OCI-LY1 (cell line): ENCODE data around the gene PCA3.

ENCODE experiments used
- H2AFZ ChIP-seq: fragments of 200-600 bp; sonication (generic), shearing (Covaris generic); 2 replicates; pipeline ENCODE4 v1.6.0; 2014; ENCODE audit warnings: antibody characterized with exemption, mild to moderate bottlenecking, low read length
- H3F3A ChIP-seq: fragments of 200-600 bp; sonication (generic), shearing (Covaris generic); 2 replicates; pipeline ENCODE4 v1.6.0; 2014; ENCODE audit warnings: mild to moderate bottlenecking, antibody characterized with exemption, low read length, moderate library complexity; ENCODE audit not compliant: insufficient read depth
- H3K27ac ChIP-seq: fragments of 200-600 bp; sonication (generic); 2 replicates; pipeline ENCODE4 v1.5.1; 2014; ENCODE audit warnings: low read length, mixed run types, mild to moderate bottlenecking, low read depth; ENCODE audit not compliant: poor library complexity, severe bottlenecking
- H3K27me3 ChIP-seq: fragments of 200-600 bp; sonication (generic); 2 replicates; pipeline ENCODE4 v1.6.0; 2014; ENCODE audit warnings: antibody characterized with exemption, mild to moderate bottlenecking, low read length, moderate library complexity; ENCODE audit not compliant: insufficient read depth
- H3K36me3 ChIP-seq: fragments of 200-600 bp; sonication (generic); 2 replicates; pipeline ENCODE4 v1.6.1; 2014; ENCODE audit warnings: mild to moderate bottlenecking, antibody characterized with exemption, low read length, moderate library complexity, mixed read lengths; ENCODE audit not compliant: insufficient read depth
- H3K4me1 ChIP-seq: fragments of 200-600 bp; sonication (generic); 2 replicates; pipeline ENCODE4 v1.5.1; 2014; ENCODE audit warnings: mild to moderate bottlenecking, low read length, moderate library complexity; ENCODE audit not compliant: insufficient read depth, severe bottlenecking
- H3K4me2 ChIP-seq: fragments of 200-600 bp; sonication (generic), shearing (Covaris generic); 2 replicates; pipeline ENCODE4 v1.6.1; 2014; ENCODE audit warnings: low read length
- H3K4me3 ChIP-seq: fragments of 200-600 bp; sonication (generic); 2 replicates; pipeline ENCODE4 v1.5.1; 2014; ENCODE audit warnings: low read length, low read depth, mild to moderate bottlenecking, mixed read lengths; ENCODE audit not compliant: poor library complexity, severe bottlenecking
- H3K79me2 ChIP-seq: fragments of 200-600 bp; shearing (Covaris generic); 2 replicates; pipeline ENCODE4 v1.6.1; 2016; ENCODE audit warnings: mixed run types, low read length, mixed read lengths; ENCODE audit not compliant: insufficient read depth
- H3K9ac ChIP-seq: fragments of 200-600 bp; sonication (generic), shearing (Covaris generic); 2 replicates; pipeline ENCODE4 v1.6.1; 2014; ENCODE audit warnings: mild to moderate bottlenecking, low read length, mixed read lengths
- H3K9me2 ChIP-seq: fragments of 200-600 bp; sonication (generic), shearing (Covaris generic); 2 replicates; pipeline ENCODE4 v1.6.1; 2014; ENCODE audit warnings: low read depth, mild to moderate bottlenecking, low read length, mixed read lengths
- H3K9me3 ChIP-seq: fragments of 200-600 bp; shearing (Covaris generic); 2 replicates; pipeline ENCODE4 v1.6.1; 2014; ENCODE audit warnings: low read length, mixed read lengths
- H4K20me1 ChIP-seq: fragments of 200-600 bp; sonication (generic), shearing (Covaris generic); 2 replicates; pipeline ENCODE4 v1.6.0; 2016; ENCODE audit warnings: mild to moderate bottlenecking, low read length; ENCODE audit not compliant: insufficient read depth
- CTCF ChIP-seq: fragments of 200-600 bp; sonication (generic), shearing (Covaris generic); IDR thresholded peaks from 2 replicates; pipeline ENCODE4 v1.5.1; 2017; ENCODE audit warnings: mild to moderate bottlenecking, antibody characterized with exemption, low read length, moderate library complexity, mixed read lengths
- EZH2 ChIP-seq: fragments of 200-600 bp; sonication (generic), shearing (Covaris generic); IDR thresholded peaks from 2 replicates; pipeline ENCODE4 v1.8.0; 2017; ENCODE audit warnings: borderline replicate concordance, mixed run types, mild to moderate bottlenecking, antibody characterized with exemption, low read length, moderate library complexity, mixed read lengths

The PCA3 gene

GRCh38 chr9:76803083-76803482 is 38.8 kb downstream of the PCA3 start:
- no peak overlapping the region for H3K4me3 ChIP-seq
- no peaks in the 10 kb centered on the region for H3K27me3 ChIP-seq
- H3K9ac ChIP-seq = no peak overlapping the region
- no peaks in the 10 kb centered on the region for H3F3A ChIP-seq
- no peaks in the 10 kb centered on the region for H3K9me2 ChIP-seq
- H3K4me1 ChIP-seq = no peaks in the 10 kb centered on the region
- no peaks in the 10 kb centered on the region for H3K36me3 ChIP-seq
- no peaks in the 10 kb centered on the region for H4K20me1 ChIP-seq
- no peaks in the 10 kb centered on the region for H3K79me2 ChIP-seq
- TF ChIP-seq EZH2 = no peak
- no peak for TF ChIP-seq CTCF
- H3K4me2 ChIP-seq = no peak overlapping the region
- H3K9me3 ChIP-seq = no peaks in the 10 kb centered on the region
- H2AFZ ChIP-seq = no peak overlapping the region
- no peak overlapping the region for H3K27ac ChIP-seq

- H3K36me3 ChIP-seq = no peaks in the 10 kb centered on the region
- no peak overlapping the region for H3K9ac ChIP-seq
- no peak overlapping the region for H3K4me2 ChIP-seq
- no peaks in the 10 kb centered on the region for H3K27me3 ChIP-seq
- H3K4me1 ChIP-seq = no peaks in the 10 kb centered on the region
- no peaks in the 10 kb centered on the region for H3K79me2 ChIP-seq
- H3K9me2 ChIP-seq = no peaks in the 10 kb centered on the region
- TF ChIP-seq EZH2 (no peak), CTCF (no peak)
- H3K27ac ChIP-seq = no peak overlapping the region
- H4K20me1 ChIP-seq = no peaks in the 10 kb centered on the region
- H2AFZ ChIP-seq = no peak overlapping the region
- no peaks in the 10 kb centered on the region for H3F3A ChIP-seq
- no peaks in the 10 kb centered on the region for H3K9me3 ChIP-seq
- H3K4me3 ChIP-seq = no peak overlapping the region
These were observed 39.5 kb downstream of the PCA3 start for GRCh38 chr9:76803762-76804161.

- Histone ChIP-seq H3K9ac (no peak overlapping the region), H3K9me2 (no peaks in the 10 kb centered on the region), H2AFZ (no peak overlapping the region), H3K9me3 (no peaks in the 10 kb centered on the region), H3K4me2 (no peak overlapping the region), H3K27ac (no peak overlapping the region), H3K4me3 (no peak overlapping the region), H3K4me1 (no peaks in the 10 kb centered on the region), H3F3A (no peaks in the 10 kb centered on the region), H3K36me3 (no peaks in the 10 kb centered on the region), H3K27me3 (no peaks in the 10 kb centered on the region), H3K79me2 (no peaks in the 10 kb centered on the region), H4K20me1 (no peaks in the 10 kb centered on the region)
- no peak for TF ChIP-seq CTCF
- TF ChIP-seq EZH2 = no peak
These were observed 44.4 kb downstream of the PCA3 start for GRCh38 chr9:76808636-76809035.
